H9 (cell line): ENCODE measurements around the gene L3MBTL4. TPM values are rescaled to one million over a fixed set of nuclear protein-coding genes. Genes with fewer than 3 reads are reported as not detected.

Experiments
- DNase-seq: peaks from one replicate; pipeline ENCODE4 v3.0.0-alpha.2; 2017
- H2AFZ ChIP-seq: one replicate; pipeline ENCODE4 v1.6.1; 2013; ENCODE audit warnings: mild to moderate bottlenecking, low read length, control low read depth, moderate library complexity
- H2AK5ac ChIP-seq: 2 replicates; pipeline ENCODE4 v1.6.1; 2013; ENCODE audit warnings: low read length, control low read depth, mixed read lengths; ENCODE audit not compliant: insufficient read length
- H2BK120ac ChIP-seq: one replicate; pipeline ENCODE4 v1.6.1; 2013; ENCODE audit warnings: low read depth, mild to moderate bottlenecking, low read length, control low read depth, inconsistent platforms; ENCODE audit not compliant: poor library complexity, severe bottlenecking
- H2BK12ac ChIP-seq: 2 replicates; pipeline ENCODE4 v1.6.1; 2013; ENCODE audit warnings: low read length, control low read depth, mixed read lengths, low read depth; ENCODE audit not compliant: insufficient read length
- H2BK15ac ChIP-seq: 2 replicates; pipeline ENCODE4 v1.6.1; 2013; ENCODE audit warnings: low read depth, low read length, control low read depth
- H2BK20ac ChIP-seq: one replicate; pipeline ENCODE4 v1.6.1; 2013; ENCODE audit warnings: low read depth, mild to moderate bottlenecking, low read length, control low read depth, inconsistent platforms; ENCODE audit not compliant: poor library complexity, severe bottlenecking
- H2BK5ac ChIP-seq: 2 replicates; pipeline ENCODE4 v1.6.1; 2013; ENCODE audit warnings: low read length, control low read depth, mixed read lengths; ENCODE audit not compliant: insufficient read length
- H3K14ac ChIP-seq: 2 replicates; pipeline ENCODE4 v1.6.1; 2013; ENCODE audit warnings: low read length, control low read depth; ENCODE audit not compliant: insufficient read depth
- H3K18ac ChIP-seq: 2 replicates; pipeline ENCODE4 v1.6.1; 2013; ENCODE audit warnings: low read depth, mild to moderate bottlenecking, mixed read lengths, low read length, control low read depth; ENCODE audit not compliant: insufficient read length
- H3K23ac ChIP-seq: 2 replicates; pipeline ENCODE4 v1.6.1; 2013; ENCODE audit warnings: low read length, control low read depth, mixed read lengths, low read depth; ENCODE audit not compliant: insufficient read length
- H3K23me2 ChIP-seq: 2 replicates; pipeline ENCODE4 v1.6.1; 2013; ENCODE audit warnings: low read depth, mild to moderate bottlenecking, mixed read lengths, low read length, control low read depth; ENCODE audit not compliant: insufficient read length, poor library complexity, severe bottlenecking
- H3K27ac ChIP-seq: 2 replicates; pipeline ENCODE4 v1.5.1; 2013; ENCODE audit warnings: low read length, control low read depth, mixed read lengths, low read depth; ENCODE audit not compliant: insufficient read length
- H3K27me3 ChIP-seq: 2 replicates; pipeline ENCODE4 v1.6.1; 2013; ENCODE audit warnings: low read length, control low read depth, inconsistent platforms; ENCODE audit not compliant: insufficient read depth
- H3K4ac ChIP-seq: 2 replicates; pipeline ENCODE4 v1.6.1; 2013; ENCODE audit warnings: low read depth, mild to moderate bottlenecking, control low read depth, inconsistent platforms, low read length, moderate library complexity
- H3K4me1 ChIP-seq: 2 replicates; pipeline ENCODE4 v1.6.1; 2013; ENCODE audit warnings: low read length, control low read depth, inconsistent platforms; ENCODE audit not compliant: insufficient read depth
- H3K4me2 ChIP-seq: 2 replicates; pipeline ENCODE4 v1.6.1; 2013; ENCODE audit warnings: low read length, control low read depth, mixed read lengths; ENCODE audit not compliant: insufficient read length, insufficient read depth
- H3K56ac ChIP-seq: 2 replicates; pipeline ENCODE4 v1.6.1; 2013; ENCODE audit warnings: low read depth, mild to moderate bottlenecking, mixed read lengths, low read length, control low read depth; ENCODE audit not compliant: insufficient read length
- H3K79me1 ChIP-seq: 2 replicates; pipeline ENCODE4 v1.6.1; 2013; ENCODE audit warnings: low read depth, mild to moderate bottlenecking, moderate library complexity, low read length, control low read depth, inconsistent platforms; ENCODE audit not compliant: insufficient read depth, poor library complexity, severe bottlenecking
- H3K79me2 ChIP-seq: 2 replicates; pipeline ENCODE4 v1.6.1; 2013; ENCODE audit warnings: low read length, control low read depth, inconsistent platforms; ENCODE audit not compliant: insufficient read depth
- H3K9ac ChIP-seq: 2 replicates; pipeline ENCODE4 v1.6.1; 2013; ENCODE audit warnings: low read length, control low read depth, mixed read lengths; ENCODE audit not compliant: insufficient read length; ENCODE audit errors: extremely low read depth
- H3K9me3 ChIP-seq: one replicate; pipeline ENCODE4 v1.6.1; 2013; ENCODE audit warnings: low read depth, low read length, inconsistent platforms; ENCODE audit not compliant: control insufficient read depth
- H3T11ph ChIP-seq: one replicate; pipeline ENCODE4 v1.6.1; 2013; ENCODE audit warnings: mild to moderate bottlenecking, low read length, control low read depth, inconsistent platforms
- H4K20me1 ChIP-seq: one replicate; pipeline ENCODE4 v1.6.1; 2013; ENCODE audit not compliant: control insufficient read depth, insufficient read length, insufficient read depth
- H4K5ac ChIP-seq: 2 replicates; pipeline ENCODE4 v1.6.1; 2013; ENCODE audit warnings: low read depth, mild to moderate bottlenecking, mixed read lengths, low read length, control low read depth; ENCODE audit not compliant: insufficient read length
- H4K8ac ChIP-seq: replicated peaks from 2 replicates; pipeline ENCODE4 v1.6.1; 2013; ENCODE audit warnings: low read length, control low read depth, mixed read lengths, low read depth; ENCODE audit not compliant: insufficient read length
- H4K91ac ChIP-seq: 2 replicates; pipeline ENCODE4 v1.6.1; 2013; ENCODE audit warnings: low read depth, mild to moderate bottlenecking, moderate library complexity, mixed read lengths, low read length, control low read depth; ENCODE audit not compliant: insufficient read length
- H3K27ac Mint-ChIP-seq, 3 experiments: 2 replicates in 2 of 3; 3 replicates in 1 of 3; pipeline ENCODE4 v1.8.0; 2020 to 2021; ENCODE audit warnings: mixed read lengths in 3 of 3, mild to moderate bottlenecking in 1 of 3, moderate library complexity in 1 of 3
- H3K27me3 Mint-ChIP-seq: 2 replicates; pipeline ENCODE4 v1.8.0; 2021; ENCODE audit warnings: low read depth, mild to moderate bottlenecking, moderate library complexity, mixed read lengths
- H3K36me3 Mint-ChIP-seq, 3 experiments: 2 replicates in 2 of 3; 3 replicates in 1 of 3; pipeline ENCODE4 v1.8.0; 2020 to 2021; ENCODE audit warnings: low read depth in 3 of 3, mixed read lengths in 3 of 3; ENCODE audit not compliant: insufficient read depth in 1 of 3
- H3K4me1 Mint-ChIP-seq, 2 experiments: 2 replicates each; pipeline ENCODE4 v1.8.0; 2020; ENCODE audit warnings: mixed read lengths in 2 of 2
- H3K4me3 Mint-ChIP-seq, 2 experiments: 2 replicates in 1 of 2; 3 replicates in 1 of 2; pipeline ENCODE4 v1.8.0; 2020 to 2021; ENCODE audit warnings: mild to moderate bottlenecking in 2 of 2, mixed read lengths in 2 of 2, moderate library complexity in 1 of 2
- H3K9me3 Mint-ChIP-seq, 2 experiments: 2 replicates in 1 of 2; 3 replicates in 1 of 2; pipeline ENCODE4 v1.8.0; 2020; ENCODE audit warnings: mild to moderate bottlenecking in 2 of 2, mixed read lengths in 2 of 2, moderate library complexity in 1 of 2
- WGBS: extraction: QIAGEN DNeasy Blood & Tissue Kit; methylation state at CpG from one replicate; pipeline ENCODE4 v1.1.7; 2013; ENCODE audit warnings: missing lambda C conversion rate, low lambda C conversion rate, mixed read lengths; ENCODE audit not compliant: insufficient read length; ENCODE audit errors: extremely low coverage; 5-methylcytosine and 5-hydroxymethylcytosine counted together
- total RNA-seq: library from RNA; stranded (reverse); gene quantifications from 2 replicates; pipeline ENCODE4 v1.2.1, GENCODE V29; 2021
- TF ChIP-seq, protein P1 (sequence below): fragments of 200-600 bp; sonication (generic); conservative IDR thresholded peaks from 3 replicates; pipeline ENCODE4 v1.8.0; 2021; ENCODE audit warnings: antibody characterized with exemption, mild to moderate bottlenecking

Gene L3MBTL4
- total RNA-seq, 1 experiment from 2014 or later: 1.9 TPM

DNA sequence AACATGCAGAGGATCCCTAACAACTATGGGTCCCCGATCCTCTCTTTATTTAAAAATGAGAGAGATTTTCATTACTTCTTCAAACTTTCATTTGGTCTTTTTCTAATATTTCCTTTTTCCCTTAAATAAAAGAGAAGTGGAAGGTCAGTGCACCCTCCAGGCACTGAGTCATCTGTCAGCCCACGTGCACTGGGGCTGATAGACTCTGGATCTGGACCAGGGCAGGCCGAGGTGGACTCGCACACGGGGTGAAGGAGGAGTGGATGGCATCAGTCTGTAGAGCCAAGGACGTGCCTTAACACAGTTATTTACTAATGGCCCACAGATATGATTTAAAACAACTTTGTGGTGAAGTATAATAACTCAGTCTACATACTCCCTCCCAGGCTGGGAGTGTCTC is 305.0 kb downstream of the L3MBTL4 start:
- H3K18ac ChIP-seq: no peak overlapping the region
- no peaks in the 10 kb centered on the region for H4K20me1 ChIP-seq
- no peak overlapping the region for H2BK20ac ChIP-seq
- H3K4ac ChIP-seq: no peak overlapping the region
- H3K4me1 ChIP-seq: no peaks in the 10 kb centered on the region
- H2BK15ac ChIP-seq: no peak overlapping the region
- Mint-ChIP-seq H3K27me3 (no peaks in the 10 kb centered on the region), H3K9me3 (no peaks in the 10 kb centered on the region), H3K36me3 (no peaks in the 10 kb centered on the region), H3K4me3 (no peak overlapping the region), H3K4me1 (no peaks in the 10 kb centered on the region), H3K27ac (no peak overlapping the region; a peak in 1 of 7 replicates)
- H2AFZ ChIP-seq: no peak overlapping the region
- H2BK12ac ChIP-seq: no peak overlapping the region
- H3K4me2 ChIP-seq: no peak overlapping the region
- no peak overlapping the region for H3K56ac ChIP-seq
- H2BK5ac ChIP-seq: no peak overlapping the region
- WGBS: no CpG with 5 or more reads among the region's 6 CpGs
- no peaks in the 10 kb centered on the region for H3K27me3 ChIP-seq
- no peaks in the 10 kb centered on the region for H3K79me2 ChIP-seq
- H4K91ac ChIP-seq: no peak overlapping the region
- H3K27ac ChIP-seq: no peak overlapping the region
- no peaks in the 10 kb centered on the region for H3K9me3 ChIP-seq
- H4K5ac ChIP-seq: no peak overlapping the region
- H3K23ac ChIP-seq: no peak overlapping the region
- no peak overlapping the region for H2BK120ac ChIP-seq
- H3K79me1 ChIP-seq: no peaks in the 10 kb centered on the region
- H4K8ac ChIP-seq: no peak overlapping the region
- H3K14ac ChIP-seq: no peak overlapping the region
- H3K9ac ChIP-seq: no peak overlapping the region
- H3K23me2 ChIP-seq: no peaks in the 10 kb centered on the region
- TF ChIP-seq, protein P1, sequence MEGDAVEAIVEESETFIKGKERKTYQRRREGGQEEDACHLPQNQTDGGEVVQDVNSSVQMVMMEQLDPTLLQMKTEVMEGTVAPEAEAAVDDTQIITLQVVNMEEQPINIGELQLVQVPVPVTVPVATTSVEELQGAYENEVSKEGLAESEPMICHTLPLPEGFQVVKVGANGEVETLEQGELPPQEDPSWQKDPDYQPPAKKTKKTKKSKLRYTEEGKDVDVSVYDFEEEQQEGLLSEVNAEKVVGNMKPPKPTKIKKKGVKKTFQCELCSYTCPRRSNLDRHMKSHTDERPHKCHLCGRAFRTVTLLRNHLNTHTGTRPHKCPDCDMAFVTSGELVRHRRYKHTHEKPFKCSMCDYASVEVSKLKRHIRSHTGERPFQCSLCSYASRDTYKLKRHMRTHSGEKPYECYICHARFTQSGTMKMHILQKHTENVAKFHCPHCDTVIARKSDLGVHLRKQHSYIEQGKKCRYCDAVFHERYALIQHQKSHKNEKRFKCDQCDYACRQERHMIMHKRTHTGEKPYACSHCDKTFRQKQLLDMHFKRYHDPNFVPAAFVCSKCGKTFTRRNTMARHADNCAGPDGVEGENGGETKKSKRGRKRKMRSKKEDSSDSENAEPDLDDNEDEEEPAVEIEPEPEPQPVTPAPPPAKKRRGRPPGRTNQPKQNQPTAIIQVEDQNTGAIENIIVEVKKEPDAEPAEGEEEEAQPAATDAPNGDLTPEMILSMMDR: no peak
- DNase-seq: no peak
- no peak overlapping the region for H3T11ph ChIP-seq
- H2AK5ac ChIP-seq: no peak overlapping the region
